ENCODE results near the gene ZNF827.

GRCh38 chr4:145887241-145887991, 51.2 kb downstream of the ZNF827 start:
- TF ChIP-seq CTCF (conservative IDR thresholded peaks at IDR 0.05) (no peak), EZH2 (IDR thresholded peaks at IDR 0.05; ENCODE audit: low read depth) (no peak)
